Adrenal gland (tissue), 12 donors: ENCODE results near the gene AUTS2. TPM values are rescaled to one million over a fixed set of nuclear protein-coding genes. Genes with fewer than 3 reads are reported as not detected.

Experiments used
- DNase-seq, 7 donors: peaks; one replicate each; pipeline ENCODE4 v3.0.0-alpha.2; 2019 to 2020
- H3K27ac ChIP-seq, 5 donors: fragments of 200-600 bp; sonication (generic) in 4 of 5; 1 replicate in 3 of 5; 2 replicates in 2 of 5; pipeline versions ENCODE4 v1.5.1 to v1.8.0; 2016 to 2020; ENCODE audit warnings: mild to moderate bottlenecking in 1 of 5
- H3K27me3 ChIP-seq: fragments of 200-600 bp; 2 replicates; pipeline ENCODE4 v1.8.0; 2021
- H3K36me3 ChIP-seq, 2 donors: fragments of 200-600 bp; replicated peaks in 1 of 2; 1 replicate in 1 of 2; 2 replicates in 1 of 2; pipeline versions ENCODE4 v1.5.1 to v1.8.0; 2018 to 2022
- H3K4me1 ChIP-seq, 2 donors: fragments of 200-600 bp; replicated peaks in 1 of 2; 1 replicate in 1 of 2; 2 replicates in 1 of 2; pipeline versions ENCODE4 v1.5.1 to v1.8.0; 2018 to 2021
- H3K4me3 ChIP-seq, 4 donors: fragments of 200-600 bp; sonication (generic) in 3 of 4; one replicate each; pipeline ENCODE4 v1.5.1; 2016 to 2018
- H3K9me3 ChIP-seq, 3 donors: fragments of 200-600 bp; sonication (generic) in 1 of 3; replicated peaks in 1 of 3; 1 replicate in 2 of 3; 2 replicates in 1 of 3; pipeline versions ENCODE4 v1.5.1 to v1.8.0; 2016 to 2021
- POLR2A ChIP-seq, 2 donors: fragments of 450-650 bp; IDR thresholded peaks; one replicate each; pipeline ENCODE4 v1.6.1; 2017; ENCODE audit warnings: antibody characterized with exemption in 2 of 2, mild to moderate bottlenecking in 2 of 2, moderate library complexity in 1 of 2
- WGBS, 4 donors: extraction: QIAGEN DNeasy Blood & Tissue Kit in 2 of 4; methylation state at CpG; one replicate each; pipeline versions ENCODE4 v1.1.5 to v1.1.7; 2013 to 2017; 5-methylcytosine and 5-hydroxymethylcytosine counted together
- intact Hi-C, 2 donors: fragments of 100-400 bp; cut with DNase I; formaldehyde crosslinking; loops; one replicate each; pipeline versions ENCODE4 v1.14.1 to v1.15.0; 2022 to 2023
- polyA plus RNA-seq, 3 donors: library from polyadenylated mRNA; stranded (reverse); fragments of 200-250 nt in 2 of 3; fragments of 350-450 nt in 1 of 3; fragmentation: Illumina TruSeq in 1 of 3; extraction: RNeasy Lipid Tissue Mini Kit (QIAGEN cat#74804) in 1 of 3; gene quantifications; one replicate each; pipeline ENCODE4 v1.2.3, GENCODE V29; 2013 to 2014
- total RNA-seq, 9 donors: library from RNA; depleted of rRNA in 4 of 9; stranded (reverse); fragments of >200 nt in 4 of 9; fragments of 120-200 nt in 1 of 9; fragmentation: NEBNext Ultra II Directional in 1 of 9; extraction: Animal tissue kit (Norgen Biotek cat#: 25700) in 1 of 9; gene quantifications; one replicate each; pipeline versions ENCODE4 v1.1.0 to v1.2.4, GENCODE V29; 2013 to 2023
- TF ChIP-seq, protein P1 (sequence below), 6 experiments: fragments of 450-650 bp in 4 of 6; fragments of 200-600 bp in 2 of 6; sonication (generic) in 1 of 6; IDR thresholded peaks; 1 replicate in 5 of 6; 2 replicates in 1 of 6; pipeline versions ENCODE4 v1.5.1 to v1.8.0; 2016 to 2021; ENCODE audit warnings: antibody characterized with exemption in 6 of 6, mild to moderate bottlenecking in 2 of 6, moderate library complexity in 1 of 6
- donor health status: healthy with polysubstance abuse.
- donor health status: Bipolar disorder and iron deficiency.
- donor health status: DM: yes; HTN: yes; CAD: no.
- donor health status: DM: no; HTN: no; CAD: no.
- donor health status: DM: no; HTN: no; CAD: no.
- donor health status: DM: yes; HTN: yes; CAD: no.

Gene AUTS2
- total and polyA plus RNA-seq, 12 donors: 6.4 to 44.0 (median 15.2) TPM

GRCh38 chr7:70446448-70447143, 848.3 kb downstream of the AUTS2 start:
- H3K9me3 ChIP-seq: no peaks in the 10 kb centered on the region
- 93 to 97% (median 95%) methylated on average over 13 of the region's 13 CpGs for WGBS, 4 donors
- no peaks in the 10 kb centered on the region for H3K4me1 ChIP-seq
- H3K27me3 ChIP-seq: no peaks in the 10 kb centered on the region
- H3K36me3 ChIP-seq: no peaks in the 10 kb centered on the region
- intact Hi-C loops: no loop called here
- TF ChIP-seq, protein P1, sequence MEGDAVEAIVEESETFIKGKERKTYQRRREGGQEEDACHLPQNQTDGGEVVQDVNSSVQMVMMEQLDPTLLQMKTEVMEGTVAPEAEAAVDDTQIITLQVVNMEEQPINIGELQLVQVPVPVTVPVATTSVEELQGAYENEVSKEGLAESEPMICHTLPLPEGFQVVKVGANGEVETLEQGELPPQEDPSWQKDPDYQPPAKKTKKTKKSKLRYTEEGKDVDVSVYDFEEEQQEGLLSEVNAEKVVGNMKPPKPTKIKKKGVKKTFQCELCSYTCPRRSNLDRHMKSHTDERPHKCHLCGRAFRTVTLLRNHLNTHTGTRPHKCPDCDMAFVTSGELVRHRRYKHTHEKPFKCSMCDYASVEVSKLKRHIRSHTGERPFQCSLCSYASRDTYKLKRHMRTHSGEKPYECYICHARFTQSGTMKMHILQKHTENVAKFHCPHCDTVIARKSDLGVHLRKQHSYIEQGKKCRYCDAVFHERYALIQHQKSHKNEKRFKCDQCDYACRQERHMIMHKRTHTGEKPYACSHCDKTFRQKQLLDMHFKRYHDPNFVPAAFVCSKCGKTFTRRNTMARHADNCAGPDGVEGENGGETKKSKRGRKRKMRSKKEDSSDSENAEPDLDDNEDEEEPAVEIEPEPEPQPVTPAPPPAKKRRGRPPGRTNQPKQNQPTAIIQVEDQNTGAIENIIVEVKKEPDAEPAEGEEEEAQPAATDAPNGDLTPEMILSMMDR (IDR thresholded peaks at IDR 0.05): no peak
- TF ChIP-seq POLR2A (IDR thresholded peaks at IDR 0.05): no peak
- H3K4me3 ChIP-seq: no peak overlapping the region
- no peak overlapping the region for H3K27ac ChIP-seq
- no peak for DNase-seq

GRCh38 chr7:70448312-70448906, 850.1 kb downstream of the AUTS2 start:
- intact Hi-C loops: no loop called here
- Histone ChIP-seq H3K27me3 (no peaks in the 10 kb centered on the region), H3K27ac (no peak overlapping the region), H3K9me3 (no peaks in the 10 kb centered on the region), H3K36me3 (no peaks in the 10 kb centered on the region), H3K4me3 (no peak overlapping the region), H3K4me1 (no peaks in the 10 kb centered on the region)
- no peak for TF ChIP-seq POLR2A (IDR thresholded peaks at IDR 0.05)
- TF ChIP-seq, protein P1 (IDR thresholded peaks at IDR 0.05): no peak
- WGBS, 4 donors: 84 to 93% (median 89%) methylated on average over 4 of the region's 4 CpGs
- DNase-seq: no peak

DNA sequence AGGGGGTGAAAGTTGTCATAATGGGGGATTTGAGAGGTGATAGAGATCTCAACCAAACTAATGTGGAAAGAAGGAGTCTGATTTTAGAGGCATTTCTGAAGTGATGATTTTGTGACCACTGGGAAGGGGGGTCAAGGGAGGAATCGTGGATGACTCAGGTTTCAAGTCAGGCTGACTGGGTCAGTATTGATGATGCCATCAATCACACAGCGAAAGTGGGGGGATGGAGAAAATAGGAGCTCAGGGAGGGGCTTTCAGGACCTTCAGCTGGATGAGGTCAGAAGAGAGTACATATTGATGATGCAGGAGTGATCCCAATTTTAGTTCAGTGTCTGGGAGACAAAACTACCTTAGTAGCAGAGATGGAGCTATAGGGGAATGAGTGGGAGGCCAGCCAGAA, 852.5 kb downstream of the AUTS2 start:
- Histone ChIP-seq H3K36me3 (no peaks in the 10 kb centered on the region), H3K9me3 (no peaks in the 10 kb centered on the region), H3K4me3 (no peak overlapping the region), H3K4me1 (no peaks in the 10 kb centered on the region), H3K27me3 (no peaks in the 10 kb centered on the region), H3K27ac (no peak overlapping the region)
- intact Hi-C loops: no loop called here
- WGBS, 4 donors: 71 to 86% (median 84%) methylated on average over 2 of the region's 2 CpGs
- DNase-seq: no peak
- no peak for TF ChIP-seq POLR2A (IDR thresholded peaks at IDR 0.05)

DNA sequence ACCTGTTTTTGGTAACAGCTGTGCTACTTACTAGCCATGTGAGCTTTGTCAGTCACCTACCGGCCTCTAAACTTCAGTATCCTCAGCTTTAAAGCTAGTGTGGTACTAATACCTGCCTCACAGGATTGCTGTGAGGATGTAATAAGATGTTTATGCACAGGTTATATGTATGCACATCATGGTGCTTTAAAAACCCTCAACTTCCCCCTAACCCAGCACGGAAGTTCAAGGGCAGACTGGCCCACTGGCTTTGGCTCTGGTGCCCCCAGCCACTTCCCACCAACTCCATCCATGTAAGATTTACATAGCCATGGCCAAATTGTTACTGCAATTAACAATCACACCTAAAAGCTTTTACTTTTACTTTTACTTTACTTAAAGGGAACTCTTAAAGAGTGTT, 857.6 kb downstream of the AUTS2 start:
- DNase-seq: no peak
- WGBS, 4 donors: 87 to 96% (median 90%) methylated on average over 2 of the region's 2 CpGs
- no peaks in the 10 kb centered on the region for H3K36me3 ChIP-seq
- H3K27me3 ChIP-seq: no peaks in the 10 kb centered on the region
- H3K9me3 ChIP-seq: no peaks in the 10 kb centered on the region
- H3K27ac ChIP-seq: no peak overlapping the region
- no peak overlapping the region for H3K4me3 ChIP-seq
- peaks cover 0 to 8% of the 10 kb centered on the region in 2 donors for H3K4me1 ChIP-seq
- no peak for TF ChIP-seq POLR2A (IDR thresholded peaks at IDR 0.05)
- TF ChIP-seq, protein P1 (IDR thresholded peaks at IDR 0.05): no peak
- intact Hi-C loops: no loop called here

GRCh38 chr7:70456719-70457118, 858.4 kb downstream of the AUTS2 start:
- Histone ChIP-seq H3K9me3 (no peaks in the 10 kb centered on the region), H3K36me3 (no peaks in the 10 kb centered on the region), H3K27ac (no peak overlapping the region), H3K27me3 (no peaks in the 10 kb centered on the region), H3K4me1 (peaks cover 0 to 8% of the 10 kb centered on the region in 2 donors), H3K4me3 (no peak overlapping the region)
- 90 to 95% (median 94%) methylated on average over 3 to 4 of the region's 4 CpGs for WGBS, 4 donors
- intact Hi-C loops: no loop called here
- TF ChIP-seq, protein P1 (IDR thresholded peaks at IDR 0.05): no peak
- TF ChIP-seq POLR2A (IDR thresholded peaks at IDR 0.05): no peak
- DNase-seq: no peak
